PC-3 (cell line): ENCODE data around the gene BCL2L11. TPM values are rescaled to one million over a fixed set of nuclear protein-coding genes. Genes with fewer than 3 reads are reported as not detected.

ENCODE experiments used
- ATAC-seq: fragments of 200-7000 bp; cut with Tn5 transposase; 2 replicates; pipeline ENCODE4 v1.9.1; 2020; ENCODE audit warnings: mild to moderate bottlenecking, moderate library complexity
- BruUV-seq: library from RNA; stranded (reverse); fragments of 400-500 nt; replicated peaks from 2 replicates; lab custom pipeline; 2021; lab: Mats Ljungman, UMichigan
- CTCF ChIA-PET: fragments of 300-600 bp; sonication (Branson Sonifier 250); formaldehyde crosslinking; loops from one replicate; lab custom pipeline; 2022; ENCODE audit warnings: antibody characterized with exemption; lab: Charles Lee
- POLR2A ChIA-PET: fragments of 300-600 bp; sonication (Branson Sonifier 250); formaldehyde crosslinking; loops from one replicate; lab custom pipeline; 2022; ENCODE audit warnings: antibody characterized with exemption; ENCODE audit not compliant: unreplicated experiment; lab: Charles Lee
- DNase-seq: peaks from one replicate; pipeline ENCODE4 v3.0.0-alpha.2; 2015
- H2AFZ ChIP-seq: fragments of 300-600 bp; sonication (generic); 2 replicates; pipeline ENCODE4 v1.6.0; 2016; ENCODE audit warnings: antibody characterized with exemption, low read length
- H3F3A ChIP-seq: fragments of 300-600 bp; sonication (generic); one replicate; pipeline ENCODE4 v1.6.0; 2017; ENCODE audit warnings: antibody characterized with exemption, low read length, control low read depth, mild to moderate bottlenecking; ENCODE audit not compliant: unreplicated experiment
- H3K27ac ChIP-seq: fragments of 300-600 bp; sonication (generic); 2 replicates; pipeline ENCODE4 v1.5.1; 2016; ENCODE audit warnings: mild to moderate bottlenecking, low read length
- H3K27me3 ChIP-seq: fragments of 300-600 bp; sonication (generic); 2 replicates; pipeline ENCODE4 v1.6.1; 2016; ENCODE audit warnings: low read length, mixed read lengths
- H3K36me3 ChIP-seq: fragments of 300-600 bp; sonication (generic); 2 replicates; pipeline ENCODE4 v1.6.1; 2016; ENCODE audit warnings: low read depth, mixed run types, low read length, mixed read lengths
- H3K4me1 ChIP-seq: fragments of 300-600 bp; sonication (generic); 2 replicates; pipeline ENCODE4 v1.5.1; 2016; ENCODE audit warnings: low read length; ENCODE audit not compliant: insufficient read depth
- H3K4me2 ChIP-seq: fragments of 300-600 bp; sonication (generic); 2 replicates; pipeline ENCODE4 v1.6.0; 2016; ENCODE audit warnings: low read length
- H3K4me3 ChIP-seq: fragments of 300-600 bp; sonication (generic); 2 replicates; pipeline ENCODE4 v1.5.1; 2016; ENCODE audit warnings: mild to moderate bottlenecking, low read length, mixed read lengths
- H3K79me2 ChIP-seq: fragments of 300-600 bp; sonication (generic); 2 replicates; pipeline ENCODE4 v1.6.1; 2017; ENCODE audit warnings: low read length, mixed read lengths
- H3K9ac ChIP-seq: fragments of 300-600 bp; sonication (generic); 2 replicates; pipeline ENCODE4 v1.6.0; 2016; ENCODE audit warnings: mild to moderate bottlenecking, low read length
- H3K9me2 ChIP-seq: fragments of 300-600 bp; sonication (generic); replicated peaks from 2 replicates; pipeline ENCODE4 v1.6.1; 2016; ENCODE audit warnings: mixed run types, low read length, mixed read lengths
- H3K9me3 ChIP-seq: fragments of 300-600 bp; sonication (generic); 2 replicates; pipeline ENCODE4 v1.6.1; 2016; ENCODE audit warnings: low read length, mixed read lengths
- H4K20me1 ChIP-seq: fragments of 300-600 bp; sonication (generic); 2 replicates; pipeline ENCODE4 v1.6.1; 2016; ENCODE audit warnings: low read length, mixed read lengths
- EZH2 ChIP-seq: fragments of 300-600 bp; sonication (generic); IDR thresholded peaks from one replicate; pipeline ENCODE4 v1.6.1; 2017; ENCODE audit warnings: antibody characterized with exemption, mild to moderate bottlenecking, low read length; ENCODE audit not compliant: unreplicated experiment
- EZH2phosphoT487 ChIP-seq: fragments of 300-600 bp; sonication (generic); IDR thresholded peaks from 2 replicates; pipeline ENCODE4 v1.6.1; 2018; ENCODE audit warnings: mild to moderate bottlenecking, antibody characterized with exemption, low read length, borderline replicate concordance
- intact Hi-C: fragments of 100-400 bp; cut with micrococcal nuclease; formaldehyde crosslinking; loops from 2 replicates; pipeline ENCODE4 v1.9.0; 2023
- total RNA-seq: library from RNA; depleted of rRNA; stranded (reverse); fragments of >200 nt; gene quantifications from 2 replicates; pipeline ENCODE4 v1.2.3, GENCODE V29; 2014
- TF ChIP-seq, protein P1 (sequence below): fragments of 300-600 bp; sonication (generic); conservative IDR thresholded peaks from 2 replicates; pipeline ENCODE4 v1.5.1; 2017; ENCODE audit warnings: antibody characterized with exemption, low read depth, mild to moderate bottlenecking, low read length

BCL2L11 gene
- total RNA-seq, 1 experiment from 2014 or later: 11.3 TPM

DNA sequence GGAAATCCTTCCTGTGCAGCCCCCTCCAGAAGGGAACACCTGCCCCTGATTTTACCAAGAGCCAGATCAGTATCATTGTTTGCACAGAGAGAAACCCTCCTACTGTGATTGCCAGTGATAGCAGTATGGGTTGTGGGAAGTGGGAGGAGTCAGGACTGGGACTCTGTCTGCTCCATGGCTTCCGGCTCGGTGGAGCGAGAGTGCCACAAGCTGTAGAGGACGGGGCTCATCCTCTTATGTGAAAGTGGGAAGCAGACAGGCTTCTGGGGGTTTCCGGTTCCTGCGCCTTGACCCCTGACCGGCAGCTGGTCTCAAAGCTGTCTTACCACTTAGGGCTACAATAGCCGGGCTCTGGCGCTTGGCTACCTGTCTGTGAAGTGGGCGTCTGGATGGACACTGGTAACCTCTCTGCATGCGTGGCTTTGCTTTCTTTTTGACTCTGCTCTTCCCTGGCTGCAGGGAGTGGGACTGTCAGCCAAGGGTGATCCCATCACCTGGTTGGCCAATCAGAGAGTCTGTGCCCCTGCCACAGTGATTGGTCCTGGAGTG, 79.7 kb downstream of the BCL2L11 start:
- H3K79me2 ChIP-seq: no peaks in the 10 kb centered on the region
- H3K27ac ChIP-seq: no peak overlapping the region
- no peaks in the 10 kb centered on the region for H3K27me3 ChIP-seq
- POLR2A ChIA-PET: no interaction called here
- H3K9ac ChIP-seq: no peak overlapping the region
- no peak for ATAC-seq
- no peak overlapping the region for H3K4me2 ChIP-seq
- H3K9me3 ChIP-seq: no peaks in the 10 kb centered on the region
- H3K9me2 ChIP-seq: no peaks in the 10 kb centered on the region
- CTCF ChIA-PET: no interaction called here
- peaks cover 7% of the 10 kb centered on the region for H3K4me1 ChIP-seq
- no peaks in the 10 kb centered on the region for H3F3A ChIP-seq
- no peak overlapping the region for H3K4me3 ChIP-seq
- no peaks in the 10 kb centered on the region for H4K20me1 ChIP-seq
- BruUV-seq: no TSS peak
- no peaks in the 10 kb centered on the region for H3K36me3 ChIP-seq
- TF ChIP-seq, protein P1, sequence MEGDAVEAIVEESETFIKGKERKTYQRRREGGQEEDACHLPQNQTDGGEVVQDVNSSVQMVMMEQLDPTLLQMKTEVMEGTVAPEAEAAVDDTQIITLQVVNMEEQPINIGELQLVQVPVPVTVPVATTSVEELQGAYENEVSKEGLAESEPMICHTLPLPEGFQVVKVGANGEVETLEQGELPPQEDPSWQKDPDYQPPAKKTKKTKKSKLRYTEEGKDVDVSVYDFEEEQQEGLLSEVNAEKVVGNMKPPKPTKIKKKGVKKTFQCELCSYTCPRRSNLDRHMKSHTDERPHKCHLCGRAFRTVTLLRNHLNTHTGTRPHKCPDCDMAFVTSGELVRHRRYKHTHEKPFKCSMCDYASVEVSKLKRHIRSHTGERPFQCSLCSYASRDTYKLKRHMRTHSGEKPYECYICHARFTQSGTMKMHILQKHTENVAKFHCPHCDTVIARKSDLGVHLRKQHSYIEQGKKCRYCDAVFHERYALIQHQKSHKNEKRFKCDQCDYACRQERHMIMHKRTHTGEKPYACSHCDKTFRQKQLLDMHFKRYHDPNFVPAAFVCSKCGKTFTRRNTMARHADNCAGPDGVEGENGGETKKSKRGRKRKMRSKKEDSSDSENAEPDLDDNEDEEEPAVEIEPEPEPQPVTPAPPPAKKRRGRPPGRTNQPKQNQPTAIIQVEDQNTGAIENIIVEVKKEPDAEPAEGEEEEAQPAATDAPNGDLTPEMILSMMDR: no peak
- TF ChIP-seq EZH2phosphoT487: no peak
- no peak for TF ChIP-seq EZH2
- no peak for DNase-seq
- H2AFZ ChIP-seq: no peak overlapping the region
- intact Hi-C loops: no loop called here

- no peak overlapping the region for H3K4me2 ChIP-seq
- CTCF ChIA-PET: no interaction called here
Measured at GRCh38 chr2:111201214-111201613, 80.5 kb downstream of the BCL2L11 start.

More at GRCh38 chr2:111201214-111201613, 80.5 kb downstream of the BCL2L11 start:
- no peak for DNase-seq
- H3K4me1 ChIP-seq: peaks cover 7% of the 10 kb centered on the region
- no peak overlapping the region for H3K27ac ChIP-seq
- no peaks in the 10 kb centered on the region for H3K36me3 ChIP-seq
- TF ChIP-seq, protein P1: no peak
- POLR2A ChIA-PET: no interaction called here
- no TSS peak for BruUV-seq
- no peaks in the 10 kb centered on the region for H3K79me2 ChIP-seq
- no peak overlapping the region for H2AFZ ChIP-seq
- H4K20me1 ChIP-seq: no peaks in the 10 kb centered on the region
- no peaks in the 10 kb centered on the region for H3F3A ChIP-seq
- H3K9ac ChIP-seq: no peak overlapping the region
- no peaks in the 10 kb centered on the region for H3K27me3 ChIP-seq
- no peaks in the 10 kb centered on the region for H3K9me2 ChIP-seq
- H3K9me3 ChIP-seq: no peaks in the 10 kb centered on the region
- H3K4me3 ChIP-seq: no peak overlapping the region
- ATAC-seq: no peak
- intact Hi-C loops: no loop called here
